ENCODE measurements around the gene PSMB11. TPM values are rescaled to one million over a fixed set of nuclear protein-coding genes. Genes with fewer than 3 reads are reported as not detected.

PSMB11 gene
- total RNA-seq, 2 donors from 2014 or later, result not detected

DNA sequence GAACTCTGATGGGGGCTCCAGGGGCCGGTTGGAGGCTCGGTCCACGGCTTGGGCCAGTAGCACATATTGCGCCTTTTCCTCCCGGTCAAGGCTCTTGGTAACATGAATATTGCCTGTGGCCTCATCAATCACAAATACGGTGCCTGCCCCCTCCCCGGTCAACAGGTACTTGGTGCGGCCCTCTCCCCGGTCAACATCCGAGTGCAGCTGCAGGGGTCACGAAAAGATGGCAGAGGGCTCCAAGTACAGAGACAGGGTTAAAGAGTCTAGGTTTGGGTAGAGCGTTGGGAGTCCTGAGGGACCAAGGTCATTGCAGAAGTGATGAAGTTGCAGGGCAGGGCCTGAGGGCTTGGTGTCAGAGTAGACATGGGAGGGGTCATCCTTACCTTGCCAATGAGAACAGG lies 13.1 kb downstream of the PSMB11 start:
- WGBS, 2 donors, result 91 to 93% methylated on average over 11 of the region's 12 CpGs
- no peak for DNase-seq
- H3K4me1 ChIP-seq, result peaks cover 25% of the 10 kb centered on the region

DNA sequence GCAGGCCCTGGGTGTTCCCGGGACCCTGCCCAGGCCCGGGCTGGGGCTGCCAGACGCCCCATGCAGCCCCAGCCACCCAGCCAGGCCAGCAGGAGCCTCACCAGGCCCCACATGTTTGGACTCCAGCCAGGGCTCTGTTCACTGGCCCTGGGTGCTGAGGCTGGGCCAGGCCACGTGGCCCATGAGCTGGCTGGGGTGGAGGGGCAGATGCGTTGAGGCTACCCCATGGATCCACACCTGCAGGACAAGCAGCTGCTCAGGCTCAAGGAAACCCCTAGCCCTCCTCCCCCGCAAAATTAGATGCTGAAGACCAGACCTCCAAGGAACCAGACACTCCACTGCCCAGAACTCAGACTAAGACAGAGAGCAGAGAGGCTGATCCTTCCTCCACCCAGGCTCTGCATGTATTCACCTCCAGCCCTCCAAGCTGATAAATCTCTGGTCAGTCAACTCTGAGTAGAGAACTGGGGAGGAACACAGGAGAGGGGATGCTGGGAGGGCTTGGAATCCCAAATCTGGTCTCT lies 13.7 kb downstream of the PSMB11 start:
- no peak overlapping the region for H3K27ac ChIP-seq
- intact Hi-C loops (cut with DNase I), result loop anchor here (5.0 kb wide), 1 partner anchor 68 kb away; no protein-coding TSS in a partner anchor
- H3K4me3 ChIP-seq, result no peak overlapping the region
- 60 to 75% methylated on average over 1 to 6 of the region's 6 CpGs for WGBS, 2 donors
- peaks cover 5 to 10% of the 10 kb centered on the region in 2 donors for H3K36me3 ChIP-seq (replicated peaks in 1 of 2; ENCODE audit: insufficient read depth in 1 of 2, low read depth in 2 of 2)
- no peaks in the 10 kb centered on the region for H3K27me3 ChIP-seq
- ATAC-seq, result no peak
- H3K9me3 ChIP-seq, result no peaks in the 10 kb centered on the region
- no peak for TF ChIP-seq POLR2A (IDR thresholded peaks at IDR 0.05)
- H3K4me1 ChIP-seq, result peaks cover 25% of the 10 kb centered on the region
- DNase-seq, result peak in 2 of 4 donors; percentile 35 to 54

More for the DNA sequence above, 13.1 kb downstream of the PSMB11 start:
- ATAC-seq, result no peak
- no peaks in the 10 kb centered on the region for H3K9me3 ChIP-seq
- H3K27me3 ChIP-seq, result no peaks in the 10 kb centered on the region
- no peak overlapping the region for H3K27ac ChIP-seq
- intact Hi-C loops (cut with DNase I), result loop anchor here (5.0 kb wide), 1 partner anchor 68 kb away; no protein-coding TSS in a partner anchor
- TF ChIP-seq, protein P1, sequence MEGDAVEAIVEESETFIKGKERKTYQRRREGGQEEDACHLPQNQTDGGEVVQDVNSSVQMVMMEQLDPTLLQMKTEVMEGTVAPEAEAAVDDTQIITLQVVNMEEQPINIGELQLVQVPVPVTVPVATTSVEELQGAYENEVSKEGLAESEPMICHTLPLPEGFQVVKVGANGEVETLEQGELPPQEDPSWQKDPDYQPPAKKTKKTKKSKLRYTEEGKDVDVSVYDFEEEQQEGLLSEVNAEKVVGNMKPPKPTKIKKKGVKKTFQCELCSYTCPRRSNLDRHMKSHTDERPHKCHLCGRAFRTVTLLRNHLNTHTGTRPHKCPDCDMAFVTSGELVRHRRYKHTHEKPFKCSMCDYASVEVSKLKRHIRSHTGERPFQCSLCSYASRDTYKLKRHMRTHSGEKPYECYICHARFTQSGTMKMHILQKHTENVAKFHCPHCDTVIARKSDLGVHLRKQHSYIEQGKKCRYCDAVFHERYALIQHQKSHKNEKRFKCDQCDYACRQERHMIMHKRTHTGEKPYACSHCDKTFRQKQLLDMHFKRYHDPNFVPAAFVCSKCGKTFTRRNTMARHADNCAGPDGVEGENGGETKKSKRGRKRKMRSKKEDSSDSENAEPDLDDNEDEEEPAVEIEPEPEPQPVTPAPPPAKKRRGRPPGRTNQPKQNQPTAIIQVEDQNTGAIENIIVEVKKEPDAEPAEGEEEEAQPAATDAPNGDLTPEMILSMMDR (IDR thresholded peaks at IDR 0.05), result no peak
- no peak for TF ChIP-seq POLR2A (IDR thresholded peaks at IDR 0.05)
- H3K36me3 ChIP-seq (replicated peaks in 1 of 2; ENCODE audit: insufficient read depth in 1 of 2, low read depth in 2 of 2), result peaks cover 0 to 7% of the 10 kb centered on the region in 2 donors
- H3K4me3 ChIP-seq, result no peak overlapping the region

DNA sequence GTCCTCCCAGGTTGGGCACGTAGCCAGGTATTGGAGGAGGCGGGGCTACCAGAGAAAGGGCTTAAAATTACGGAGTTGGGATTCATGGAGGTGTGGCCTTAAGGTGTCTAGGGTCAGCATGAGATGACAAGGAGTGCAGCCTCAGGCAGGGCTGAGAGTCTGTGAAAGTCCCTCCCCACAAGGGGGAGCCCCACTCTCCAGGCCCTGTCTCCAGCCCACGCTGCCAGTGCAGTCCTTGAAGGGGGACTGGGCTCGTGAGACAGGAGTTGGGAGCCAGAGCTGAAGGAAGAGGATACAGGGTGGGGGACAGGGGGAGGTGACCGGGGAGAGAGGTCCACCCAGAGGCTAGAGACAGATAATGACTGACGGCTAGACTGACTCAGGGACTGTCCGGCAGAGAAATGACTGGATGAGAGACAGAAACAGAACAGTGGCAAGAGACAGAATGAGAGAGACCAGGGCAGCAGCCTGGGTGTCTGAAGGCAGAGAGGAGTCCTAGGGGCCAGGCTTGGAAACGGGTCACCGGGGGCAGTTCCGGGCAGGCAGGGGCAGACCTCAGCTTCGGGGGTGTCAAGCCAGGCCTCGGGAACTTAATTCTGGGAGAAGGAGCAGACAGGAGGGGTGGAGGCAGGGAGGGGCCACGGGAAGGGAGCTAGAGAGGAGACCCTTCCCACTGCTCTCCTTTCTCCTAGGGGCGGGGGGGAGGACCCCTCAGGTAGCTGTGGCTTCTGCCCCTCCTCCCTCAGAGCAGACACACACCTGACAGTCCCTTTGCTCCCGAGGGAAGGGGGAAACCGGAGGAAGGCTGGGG lies 14.3 kb downstream of the PSMB11 start:
- Histone ChIP-seq H3K9me3 (no peaks in the 10 kb centered on the region), H3K27ac (no peak overlapping the region), H3K4me1 (peaks cover 25% of the 10 kb centered on the region), H3K4me3 (no peak overlapping the region), H3K36me3 (replicated peaks in 1 of 2; ENCODE audit: insufficient read depth in 1 of 2, low read depth in 2 of 2) (peaks cover 11 to 15% of the 10 kb centered on the region in 2 donors), H3K27me3 (no peaks in the 10 kb centered on the region)
- DNase-seq (peak; percentile 68 to 81 (median 74)), ATAC-seq (peak; percentile 49)
- intact Hi-C loops (cut with DNase I), result loop anchor here (5.0 kb wide), 1 partner anchor 69 kb away; no protein-coding TSS in a partner anchor
- WGBS, 2 donors, result 17 to 21% methylated on average over 17 of the region's 17 CpGs
- TF ChIP-seq POLR2A (IDR thresholded peaks at IDR 0.05), result no peak
- TF ChIP-seq, protein P1 (IDR thresholded peaks at IDR 0.05), result peak; percentile 42 to 68 (median 63)

DNA sequence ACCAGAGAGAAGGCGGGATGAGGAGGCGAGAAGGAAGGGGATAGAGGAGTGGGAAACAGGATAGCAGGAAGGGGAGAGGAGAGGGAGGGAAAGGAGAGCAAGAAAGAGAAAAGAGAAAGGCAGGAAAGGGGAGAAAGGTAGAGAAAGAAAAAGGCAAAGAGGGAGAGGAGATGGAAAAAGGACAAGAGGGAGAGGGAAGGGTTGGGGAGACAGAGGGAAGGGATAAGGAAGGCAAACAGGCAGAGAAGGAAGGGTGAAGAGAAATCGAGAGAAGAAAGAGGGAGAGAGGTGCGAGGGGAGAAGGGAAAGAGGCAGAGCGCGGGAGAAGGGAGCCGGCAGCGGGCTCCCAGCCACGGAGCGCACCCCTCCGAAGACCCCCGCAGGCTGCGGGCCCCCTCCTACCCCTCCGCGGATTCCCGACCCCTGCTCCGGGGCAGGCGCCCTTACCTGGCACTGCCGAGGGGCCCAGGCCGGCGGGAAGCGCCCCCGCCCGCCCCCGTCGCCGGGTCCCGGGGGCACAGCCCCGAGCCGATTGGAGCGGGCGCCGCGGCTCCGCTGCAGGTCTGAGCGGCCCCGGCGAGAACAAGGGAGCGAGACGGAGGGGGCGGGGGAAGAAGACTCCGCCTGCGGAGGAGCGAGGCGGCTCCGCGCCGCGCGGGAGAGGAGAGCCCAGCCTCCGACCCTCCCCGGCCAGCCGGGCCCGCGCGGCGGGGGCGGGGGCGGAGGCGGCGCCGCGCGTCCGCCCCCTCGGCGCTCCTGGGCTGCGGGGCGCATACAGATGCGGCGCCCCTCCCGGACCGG lies 15.1 kb downstream of the PSMB11 start, which contains the start of gene CDH24:
TSS of gene CDH24 (minus strand) at position 565 of the 801 bp plus-strand sequence. CDS start 1,787 bp downstream, outside the sequence.
- peak within 1 kb of the TSS; percentile 40 to 63 for H3K4me3 ChIP-seq
- peak; percentile 73 for ATAC-seq
- H3K36me3 ChIP-seq (replicated peaks in 1 of 2; ENCODE audit: insufficient read depth in 1 of 2, low read depth in 2 of 2), result peaks cover 11 to 15% of the 10 kb centered on the region in 2 donors
- no peaks in the 10 kb centered on the region for H3K27me3 ChIP-seq
- 5 to 15% methylated on average over 13 to 34 of the region's 73 CpGs for WGBS, 2 donors
- DNase-seq, result peak; percentile 73 to 82 (median 76)
- intact Hi-C loops (cut with DNase I), result loop anchor here (5.0 kb wide), 1 partner anchor 70 kb away; no protein-coding TSS in a partner anchor
- H3K9me3 ChIP-seq, result no peaks in the 10 kb centered on the region
- peaks cover 28% of the 10 kb centered on the region for H3K4me1 ChIP-seq
- H3K27ac ChIP-seq, result peak within 1 kb of the TSS; percentile 56 to 73 (median 68)
- TF ChIP-seq, protein P1 (IDR thresholded peaks at IDR 0.05), result no peak
- TF ChIP-seq POLR2A (IDR thresholded peaks at IDR 0.05), result no peak
